ENCODE data around the gene UCN.
A peak's percentile ranks its signal among the peaks of the same experiment; 100 is the strongest.
"Not testable (repeated sequence)": the region's sequence is repeated elsewhere in the genome, so short reads cannot be mapped to it uniquely, and the experiment has no call there.

The UCN gene

GRCh38 chr2:27281855-27282559 is 26.2 kb downstream of the UCN start, which contains the start of gene TRIM54:
Gene TRIM54, plus strand, starts transcription at chr2:27282429. Its CDS starts 303 bp downstream, at chr2:27282732.
- DNase-seq: no peak

GRCh38 chr2:27281442-27281841 is 26.8 kb downstream of the UCN start:
- DNase-seq: no peak

- no peak for DNase-seq
Measured at GRCh38 chr2:27280826-27281225, 27.4 kb downstream of the UCN start.

- no peak for DNase-seq
Measured at GRCh38 chr2:27278010-27278409, 30.2 kb downstream of the UCN start.

- DNase-seq: no peak
Measured at GRCh38 chr2:27275211-27276150, 32.8 kb downstream of the UCN start, which contains the start of gene DNAJC5G. Gene DNAJC5G, plus strand, starts transcription at chr2:27275433. Its CDS starts 1,296 bp downstream, at chr2:27276729.

GRCh38 chr2:27272537-27273522 is 35.4 kb downstream of the UCN start:
- DNase-seq: not testable (repeated sequence)

GRCh38 chr2:27271631-27272340 is 36.5 kb downstream of the UCN start:
- DNase-seq: no peak

- no peak for DNase-seq
Measured at GRCh38 chr2:27270670-27271069, 37.6 kb downstream of the UCN start.

- no peak for DNase-seq
Measured at GRCh38 chr2:27270131-27270530, 38.1 kb downstream of the UCN start.

GRCh38 chr2:27268296-27268695 is 39.9 kb downstream of the UCN start:
- DNase-seq: not testable (repeated sequence)

GRCh38 chr2:27265536-27265870 is 42.7 kb downstream of the UCN start:
- DNase-seq: no peak

GRCh38 chr2:27264753-27265535 is 43.3 kb downstream of the UCN start:
- peak; percentile 74 for DNase-seq

GRCh38 chr2:27264253-27264752 is 43.9 kb downstream of the UCN start:
- peak; percentile 17 for DNase-seq

GRCh38 chr2:27263287-27264252 is 44.7 kb downstream of the UCN start:
- no peak for DNase-seq

GRCh38 chr2:27262379-27263286 is 45.6 kb downstream of the UCN start, which contains the start of gene SLC30A3:
Gene SLC30A3, minus strand, starts transcription at chr2:27263047. Its CDS starts 141 bp downstream, at chr2:27262906.
- DNase-seq: peak; percentile 75

- no peak for DNase-seq
Measured at GRCh38 chr2:27261926-27262298, 46.3 kb downstream of the UCN start.

- no peak for DNase-seq
Measured at GRCh38 chr2:27261241-27261925, 46.9 kb downstream of the UCN start.

GRCh38 chr2:27258051-27258450 is 50.2 kb downstream of the UCN start:
- no peak for DNase-seq

Data from CD4-positive, alpha-beta T cell treated with Interleukin-21 for 1 hour (primary cell).